Nephron progenitor cell (in vitro differentiated cells): ENCODE measurements around the gene ING3.

ENCODE experiments used
- DNase-seq: peaks from one replicate; pipeline ENCODE4 v3.0.0; 2021
- H3K27ac Mint-ChIP-seq: 2 replicates; pipeline ENCODE4 v1.8.0; 2021; ENCODE audit warnings: mild to moderate bottlenecking, moderate library complexity, mixed read lengths
- H3K27me3 Mint-ChIP-seq: 2 replicates; pipeline ENCODE4 v1.8.0; 2021; ENCODE audit warnings: mild to moderate bottlenecking, low read depth, mixed read lengths; ENCODE audit not compliant: poor library complexity
- H3K36me3 Mint-ChIP-seq: 2 replicates; pipeline ENCODE4 v1.8.0; 2021; ENCODE audit warnings: low read depth, mixed read lengths
- H3K4me1 Mint-ChIP-seq: 2 replicates; pipeline ENCODE4 v1.8.0; 2021; ENCODE audit warnings: mixed read lengths
- H3K4me3 Mint-ChIP-seq: 2 replicates; pipeline ENCODE4 v1.8.0; 2021; ENCODE audit warnings: mild to moderate bottlenecking, moderate library complexity, mixed read lengths
- H3K9me3 Mint-ChIP-seq: 2 replicates; pipeline ENCODE4 v1.8.0; 2021; ENCODE audit warnings: mild to moderate bottlenecking, moderate library complexity, mixed read lengths
- CTCF ChIP-seq: fragments of 200-600 bp; sonication (generic); IDR thresholded peaks from 2 replicates; pipeline ENCODE4 v1.5.0; 2021; ENCODE audit warnings: antibody characterized with exemption

Gene ING3

GRCh38 chr7:120942861-120943260 lies 7.7 kb upstream of the ING3 start:
- H3K36me3 Mint-ChIP-seq = no peaks in the 10 kb centered on the region
- no peak overlapping the region for H3K4me3 Mint-ChIP-seq
- H3K4me1 Mint-ChIP-seq = peaks cover 12% of the 10 kb centered on the region
- no peak for TF ChIP-seq CTCF
- H3K9me3 Mint-ChIP-seq = no peaks in the 10 kb centered on the region
- H3K27me3 Mint-ChIP-seq = no peaks in the 10 kb centered on the region
- H3K27ac Mint-ChIP-seq = no peak overlapping the region
- DNase-seq = no peak

- Mint-ChIP-seq H3K27ac (no peak overlapping the region), H3K9me3 (no peaks in the 10 kb centered on the region), H3K27me3 (no peaks in the 10 kb centered on the region), H3K4me1 (peaks cover 32% of the 10 kb centered on the region), H3K4me3 (no peak overlapping the region), H3K36me3 (no peaks in the 10 kb centered on the region)
- no peak for TF ChIP-seq CTCF
- no peak for DNase-seq
Measured at GRCh38 chr7:120944826-120945562, 5.6 kb upstream of the ING3 start.

- no peak overlapping the region for H3K27ac Mint-ChIP-seq
- peaks cover 3% of the 10 kb centered on the region for H3K36me3 Mint-ChIP-seq
- peak overlapping the region; percentile 69 for H3K4me3 Mint-ChIP-seq
- H3K9me3 Mint-ChIP-seq = no peaks in the 10 kb centered on the region
- no peak for TF ChIP-seq CTCF
- no peak for DNase-seq
- peaks cover 47% of the 10 kb centered on the region for H3K4me1 Mint-ChIP-seq
- H3K27me3 Mint-ChIP-seq = no peaks in the 10 kb centered on the region
Measured at GRCh38 chr7:120947980-120948379, 2.6 kb upstream of the ING3 start.

- Mint-ChIP-seq H3K9me3 (no peaks in the 10 kb centered on the region), H3K27ac (no peak overlapping the region), H3K4me1 (peaks cover 49% of the 10 kb centered on the region), H3K27me3 (no peaks in the 10 kb centered on the region), H3K36me3 (peaks cover 14% of the 10 kb centered on the region), H3K4me3 (peak overlapping the region; percentile 88)
- TF ChIP-seq CTCF = no peak
- no peak for DNase-seq
Measured at GRCh38 chr7:120949393-120949911, 1.1 kb upstream of the ING3 start.

DNA sequence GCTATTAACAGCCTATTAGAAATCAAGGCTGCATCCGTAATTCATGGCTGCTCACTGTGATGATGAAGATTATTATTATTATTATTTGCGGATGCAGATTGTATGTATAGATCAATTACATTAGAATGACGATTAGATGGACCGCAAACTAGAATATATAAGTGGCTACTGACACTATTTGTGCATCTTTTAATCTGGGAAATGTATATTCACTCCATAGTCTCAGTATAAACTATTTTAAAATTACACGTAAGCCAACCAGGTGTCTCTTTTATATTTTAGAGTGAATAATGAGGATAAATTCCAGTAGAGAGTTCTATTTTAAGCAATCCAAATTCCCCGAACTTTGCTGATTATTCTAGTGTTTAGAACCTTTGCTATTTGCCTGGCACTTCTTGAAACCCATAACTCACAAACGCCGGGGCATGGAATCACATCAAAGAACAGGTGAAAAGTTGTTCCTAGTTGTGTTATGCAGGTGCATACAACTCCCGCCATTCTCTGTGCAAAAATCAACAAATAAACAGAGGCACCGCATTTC lies 509 bp upstream of the ING3 start:
- no peak for TF ChIP-seq CTCF
- Mint-ChIP-seq H3K27me3 (no peaks in the 10 kb centered on the region), H3K4me1 (peaks cover 43% of the 10 kb centered on the region), H3K27ac (peak overlapping the region; percentile 100), H3K9me3 (no peaks in the 10 kb centered on the region), H3K4me3 (peak overlapping the region; percentile 88), H3K36me3 (peaks cover 20% of the 10 kb centered on the region)
- no peak for DNase-seq

DNA sequence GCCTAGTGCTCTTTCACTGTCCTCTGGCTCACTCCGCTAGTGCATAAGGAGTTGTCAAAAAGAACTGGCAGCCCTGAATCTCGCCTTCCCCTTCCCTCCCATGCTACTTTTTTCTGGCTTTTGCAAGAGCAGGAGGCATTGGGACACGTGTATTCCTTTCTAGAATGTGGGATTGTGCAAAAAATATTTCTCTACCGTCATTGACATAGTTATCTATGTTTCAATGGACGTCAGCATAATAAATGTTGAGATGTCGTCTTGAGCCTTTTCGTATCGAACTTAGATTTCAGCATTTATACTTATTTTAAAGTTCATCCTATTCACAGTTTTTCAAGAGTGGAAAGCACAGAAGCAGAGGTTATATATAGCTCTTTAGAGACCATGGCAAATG lies 727 bp downstream of the ING3 start:
- DNase-seq = no peak
- Mint-ChIP-seq H3K9me3 (no peaks in the 10 kb centered on the region), H3K27ac (peak overlapping the region; percentile 100), H3K4me1 (peaks cover 37% of the 10 kb centered on the region), H3K36me3 (peaks cover 32% of the 10 kb centered on the region), H3K4me3 (peak overlapping the region; percentile 88), H3K27me3 (no peaks in the 10 kb centered on the region)
- no peak for TF ChIP-seq CTCF
